Endothelial cell of umbilical vein (primary cell): ENCODE data around the gene NPS. TPM values are rescaled to one million over a fixed set of nuclear protein-coding genes. Genes with fewer than 3 reads are reported as not detected.

Experiments used
- BruUV-seq: library from RNA; stranded (reverse); fragments of 400-500 nt; replicated peaks from 2 replicates; lab custom pipeline; 2021; lab: Mats Ljungman, UMichigan
- CTCF ChIA-PET: fragments of 300-600, 350-600 bp; sonication (Branson Sonifier 250); formaldehyde crosslinking; loops from one replicate; lab custom pipeline; 2021; ENCODE audit warnings: antibody characterized with exemption, inconsistent platforms; lab: Charles Lee
- POLR2A ChIA-PET: fragments of 300-600, 350-600 bp; sonication (Branson Sonifier 250); formaldehyde crosslinking; loops from one replicate; lab custom pipeline; 2021; ENCODE audit warnings: antibody characterized with exemption, inconsistent platforms; lab: Charles Lee
- DNase-seq: peaks from one replicate; pipeline ENCODE4 v3.0.0-alpha.2; 2011; ENCODE audit warnings: low read depth, low spot score
- FAIRE-seq: peaks from 2 replicates; lab custom pipeline; 2011; peaks lifted over from hg19 to GRCh38; lab: Jason Lieb, UNC
- H2AFZ ChIP-seq: 2 replicates; pipeline ENCODE4 v1.6.0; 2012; ENCODE audit warnings: low read depth, low read length, control low read depth, inconsistent platforms
- H3K27ac ChIP-seq: 2 replicates; pipeline ENCODE4 v1.5.1; 2011; ENCODE audit warnings: low read depth, mild to moderate bottlenecking, control low read depth, low read length, moderate library complexity; ENCODE audit not compliant: insufficient read depth
- H3K27me3 ChIP-seq, 2 experiments: 2 replicates each; pipeline versions ENCODE4 v1.6.0 to v1.6.1; 2011; ENCODE audit warnings: low read length in 2 of 2, mixed read lengths in 1 of 2; ENCODE audit not compliant: control insufficient read depth in 2 of 2, insufficient read depth in 2 of 2
- H3K36me3 ChIP-seq, 2 experiments: 2 replicates in 1 of 2; 3 replicates in 1 of 2; pipeline ENCODE4 v1.5.1; 2011; ENCODE audit warnings: low read length in 2 of 2, mild to moderate bottlenecking in 1 of 2, moderate library complexity in 1 of 2; ENCODE audit not compliant: control insufficient read depth in 2 of 2, insufficient read depth in 2 of 2; ENCODE audit errors: extremely low read depth in 1 of 2
- H3K4me1 ChIP-seq: 3 replicates; pipeline ENCODE4 v1.5.1; 2011; ENCODE audit warnings: mild to moderate bottlenecking, low read length; ENCODE audit not compliant: control insufficient read depth, insufficient read depth; ENCODE audit errors: extremely low read depth
- H3K4me2 ChIP-seq: 2 replicates; pipeline ENCODE4 v1.6.1; 2011; ENCODE audit warnings: low read length, control low read depth, mixed read lengths; ENCODE audit not compliant: insufficient read depth
- H3K4me3 ChIP-seq, 3 experiments: fragments of 200-600 bp in 1 of 3; sonication (generic), shearing (Covaris generic) in 1 of 3; replicated peaks in 1 of 3; 2 replicates each; pipeline ENCODE4 v1.5.1; 2011 to 2016; ENCODE audit warnings: control low read depth in 3 of 3, low read length in 3 of 3, mild to moderate bottlenecking in 2 of 3, inconsistent platforms in 1 of 3, low read depth in 1 of 3, moderate library complexity in 1 of 3; ENCODE audit not compliant: insufficient read depth in 1 of 3
- H3K79me2 ChIP-seq: 2 replicates; pipeline ENCODE4 v1.6.0; 2012; ENCODE audit warnings: low read length, inconsistent platforms; ENCODE audit not compliant: control insufficient read depth, insufficient read depth
- H3K9ac ChIP-seq: replicated peaks from 2 replicates; pipeline ENCODE3; 2011; ENCODE audit warnings: low read length, control low read depth; ENCODE audit not compliant: insufficient read depth; ENCODE audit errors: extremely low read depth
- H3K9me1 ChIP-seq: replicated peaks from 3 replicates; pipeline ENCODE4 v1.6.0; 2011; ENCODE audit warnings: mild to moderate bottlenecking, low read length; ENCODE audit not compliant: control insufficient read depth, insufficient read depth; ENCODE audit errors: extremely low read depth
- H3K9me3 ChIP-seq: replicated peaks from 2 replicates; pipeline ENCODE4 v1.5.1; 2012; ENCODE audit warnings: low read length, inconsistent platforms; ENCODE audit not compliant: control insufficient read depth, insufficient read depth
- H4K20me1 ChIP-seq: replicated peaks from 2 replicates; pipeline ENCODE3; 2011; ENCODE audit warnings: mild to moderate bottlenecking, low read length; ENCODE audit not compliant: control insufficient read depth, insufficient read depth; ENCODE audit errors: extremely low read depth
- EZH2 ChIP-seq: IDR thresholded peaks from 2 replicates; pipeline ENCODE4 v1.6.1; 2012; ENCODE audit warnings: borderline replicate concordance, low read depth, mild to moderate bottlenecking, moderate library complexity, low read length, inconsistent platforms; ENCODE audit not compliant: severe bottlenecking
- FOS ChIP-seq: IDR thresholded peaks from 2 replicates; pipeline ENCODE4 v1.6.1; 2011; ENCODE audit warnings: mild to moderate bottlenecking, low read length, moderate library complexity, borderline replicate concordance; ENCODE audit not compliant: insufficient read depth
- GATA2 ChIP-seq: IDR thresholded peaks from 2 replicates; pipeline ENCODE4 v1.7.0; 2011; ENCODE audit warnings: low read depth, mild to moderate bottlenecking, moderate library complexity, mixed read lengths, low read length; ENCODE audit not compliant: insufficient read length, insufficient read depth
- MYC ChIP-seq: IDR thresholded peaks from one replicate; pipeline ENCODE4 v1.6.1; 2011; ENCODE audit warnings: mild to moderate bottlenecking, low read depth, low read length
- POLR2A ChIP-seq: IDR thresholded peaks from 2 replicates; pipeline ENCODE4 v1.6.1; 2012; ENCODE audit warnings: low read depth, mild to moderate bottlenecking, control low read depth, low read length
- POLR2AphosphoS5 ChIP-seq: IDR thresholded peaks from 2 replicates; pipeline ENCODE4 v1.6.1; 2012; ENCODE audit warnings: low read depth, mild to moderate bottlenecking, control low read depth, low read length, moderate library complexity; ENCODE audit not compliant: insufficient read depth
- dilution Hi-C: fragments of 300-500 bp; cut with MboI; formaldehyde crosslinking; loops from one replicate; pipeline ENCODE4 v1.15.0; 2019; ENCODE audit warnings: low sequenced_read_pairs; ENCODE audit not compliant: extremely low pct_ligation_motif_present
- intact Hi-C: fragments of 100-400 bp; cut with micrococcal nuclease; formaldehyde crosslinking; loops from one replicate; pipeline ENCODE4 v1.10.0; 2022
- polyA plus RNA-seq, 4 experiments: library from polyadenylated mRNA; depleted of rRNA in 3 of 4; stranded (reverse) in 3 of 4; unstranded in 1 of 4; fragments of >200 nt; gene quantifications; 2 replicates each; pipeline versions ENCODE4 v1.2.1 to v1.2.3, GENCODE V29; 2011 to 2012; ENCODE audit warnings: missing spikeins in 1 of 4
- total RNA-seq: library from RNA; stranded (reverse); gene quantifications from 2 replicates; pipeline ENCODE4 v1.2.3, GENCODE V29; 2021
- TF ChIP-seq, protein P1 (sequence below): IDR thresholded peaks from 2 replicates; pipeline ENCODE4 v1.6.1; 2011; ENCODE audit not compliant: insufficient read depth, insufficient read length
- TF ChIP-seq, protein P2 (sequence below), 2 donors: IDR thresholded peaks; 1 replicate in 1 of 2; 2 replicates in 1 of 2; pipeline ENCODE4 v1.5.1; 2011; ENCODE audit warnings: low read length in 2 of 2, mild to moderate bottlenecking in 2 of 2, moderate library complexity in 2 of 2, control low read depth in 1 of 2, inconsistent platforms in 1 of 2, low read depth in 1 of 2; ENCODE audit not compliant: insufficient read depth in 1 of 2; ENCODE audit errors: extremely low read depth in 1 of 2

The NPS gene
- total and polyA plus RNA-seq, 2 donors (not counting 3 experiments of a cell fraction or from before 2014, with no cell fraction given) = not detected

DNA sequence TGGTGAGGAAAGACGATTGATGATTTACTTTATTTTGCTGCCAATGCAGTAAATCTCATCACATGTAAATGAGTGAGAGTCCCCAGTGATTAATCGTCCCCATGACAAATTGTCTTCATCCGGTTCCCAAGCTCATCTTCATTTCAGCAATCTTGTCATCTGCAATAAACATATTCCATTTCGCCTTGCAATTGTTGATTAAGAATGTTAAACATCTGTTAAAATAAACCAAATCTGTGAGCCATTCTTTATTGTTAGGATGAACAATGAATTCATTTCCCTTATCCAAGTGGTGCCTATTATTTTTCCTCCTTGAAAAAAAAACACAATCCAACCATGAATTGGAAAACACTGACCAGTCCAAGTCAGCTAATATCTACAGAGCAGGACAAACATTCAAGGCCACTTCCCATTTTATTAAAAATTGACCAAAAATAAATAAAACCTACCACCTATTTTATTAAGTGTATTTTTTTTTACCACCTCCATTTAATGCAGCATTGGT is 36.5 kb downstream of the NPS start:
- CTCF ChIA-PET = no interaction called here
- TF ChIP-seq POLR2AphosphoS5 = no peak
- no peak for TF ChIP-seq FOS
- TF ChIP-seq, protein P1, sequence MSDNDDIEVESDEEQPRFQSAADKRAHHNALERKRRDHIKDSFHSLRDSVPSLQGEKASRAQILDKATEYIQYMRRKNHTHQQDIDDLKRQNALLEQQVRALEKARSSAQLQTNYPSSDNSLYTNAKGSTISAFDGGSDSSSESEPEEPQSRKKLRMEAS = no peak
- no peak for TF ChIP-seq POLR2A
- TF ChIP-seq GATA2 = no peak
- no peak for TF ChIP-seq MYC
- TF ChIP-seq EZH2 = no peak
- TF ChIP-seq, protein P2, sequence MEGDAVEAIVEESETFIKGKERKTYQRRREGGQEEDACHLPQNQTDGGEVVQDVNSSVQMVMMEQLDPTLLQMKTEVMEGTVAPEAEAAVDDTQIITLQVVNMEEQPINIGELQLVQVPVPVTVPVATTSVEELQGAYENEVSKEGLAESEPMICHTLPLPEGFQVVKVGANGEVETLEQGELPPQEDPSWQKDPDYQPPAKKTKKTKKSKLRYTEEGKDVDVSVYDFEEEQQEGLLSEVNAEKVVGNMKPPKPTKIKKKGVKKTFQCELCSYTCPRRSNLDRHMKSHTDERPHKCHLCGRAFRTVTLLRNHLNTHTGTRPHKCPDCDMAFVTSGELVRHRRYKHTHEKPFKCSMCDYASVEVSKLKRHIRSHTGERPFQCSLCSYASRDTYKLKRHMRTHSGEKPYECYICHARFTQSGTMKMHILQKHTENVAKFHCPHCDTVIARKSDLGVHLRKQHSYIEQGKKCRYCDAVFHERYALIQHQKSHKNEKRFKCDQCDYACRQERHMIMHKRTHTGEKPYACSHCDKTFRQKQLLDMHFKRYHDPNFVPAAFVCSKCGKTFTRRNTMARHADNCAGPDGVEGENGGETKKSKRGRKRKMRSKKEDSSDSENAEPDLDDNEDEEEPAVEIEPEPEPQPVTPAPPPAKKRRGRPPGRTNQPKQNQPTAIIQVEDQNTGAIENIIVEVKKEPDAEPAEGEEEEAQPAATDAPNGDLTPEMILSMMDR (IDR thresholded peaks at IDR 0.05; ENCODE audit: extremely low read depth in 1 of 2, insufficient read depth in 1 of 2, low read depth in 1 of 2, low read length in 2 of 2) = no peak
- POLR2A ChIA-PET = no interaction called here
- H3K4me2 ChIP-seq = no peak overlapping the region
- no peaks in the 10 kb centered on the region for H3K9me1 ChIP-seq
- no peaks in the 10 kb centered on the region for H3K36me3 ChIP-seq
- peaks cover 4% of the 10 kb centered on the region for H3K4me1 ChIP-seq
- no peaks in the 10 kb centered on the region for H3K27me3 ChIP-seq
- no peak for DNase-seq
- H3K9ac ChIP-seq = no peak overlapping the region
- dilution Hi-C loops (no loop called here), intact Hi-C loops (no loop called here)
- FAIRE-seq = no peak
- H4K20me1 ChIP-seq = no peaks in the 10 kb centered on the region
- H3K79me2 ChIP-seq = no peaks in the 10 kb centered on the region
- no TSS peak for BruUV-seq
- no peak overlapping the region for H2AFZ ChIP-seq
- no peak overlapping the region for H3K27ac ChIP-seq
- no peaks in the 10 kb centered on the region for H3K9me3 ChIP-seq
- no peak overlapping the region for H3K4me3 ChIP-seq
